Measurements from ENCODE around the gene SERINC3. TPM values are rescaled to one million over a fixed set of nuclear protein-coding genes. Genes with fewer than 3 reads are reported as not detected.

Gene SERINC3
- total RNA-seq, 2 experiments from 2014 or later: 43.1 to 44.6 TPM

DNA sequence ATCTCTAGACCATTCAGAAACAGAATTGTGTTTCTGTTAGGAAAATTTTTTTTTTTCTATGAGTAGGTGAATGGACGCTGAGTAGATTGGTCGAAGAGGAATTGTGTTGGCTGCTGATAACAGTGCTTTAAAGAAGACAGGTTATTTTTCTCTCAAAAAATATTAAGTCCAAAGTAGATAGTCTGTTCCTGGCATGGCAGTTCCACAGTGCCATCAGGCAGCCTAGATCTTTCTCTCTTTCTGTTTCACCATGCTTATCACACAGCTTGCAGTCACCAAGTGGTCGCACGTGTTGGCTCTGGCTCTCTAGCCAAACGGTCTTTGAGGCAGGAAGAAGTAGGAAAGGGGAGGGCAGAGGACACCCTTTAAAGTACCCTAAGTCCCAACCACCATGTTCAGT, 22.4 kb upstream of the SERINC3 start:
- no peaks in the 10 kb centered on the region for H3K27me3 Mint-ChIP-seq
- ChIA-PET CTCF (no interaction called here), POLR2A (no interaction called here)
- TF ChIP-seq, protein P1, sequence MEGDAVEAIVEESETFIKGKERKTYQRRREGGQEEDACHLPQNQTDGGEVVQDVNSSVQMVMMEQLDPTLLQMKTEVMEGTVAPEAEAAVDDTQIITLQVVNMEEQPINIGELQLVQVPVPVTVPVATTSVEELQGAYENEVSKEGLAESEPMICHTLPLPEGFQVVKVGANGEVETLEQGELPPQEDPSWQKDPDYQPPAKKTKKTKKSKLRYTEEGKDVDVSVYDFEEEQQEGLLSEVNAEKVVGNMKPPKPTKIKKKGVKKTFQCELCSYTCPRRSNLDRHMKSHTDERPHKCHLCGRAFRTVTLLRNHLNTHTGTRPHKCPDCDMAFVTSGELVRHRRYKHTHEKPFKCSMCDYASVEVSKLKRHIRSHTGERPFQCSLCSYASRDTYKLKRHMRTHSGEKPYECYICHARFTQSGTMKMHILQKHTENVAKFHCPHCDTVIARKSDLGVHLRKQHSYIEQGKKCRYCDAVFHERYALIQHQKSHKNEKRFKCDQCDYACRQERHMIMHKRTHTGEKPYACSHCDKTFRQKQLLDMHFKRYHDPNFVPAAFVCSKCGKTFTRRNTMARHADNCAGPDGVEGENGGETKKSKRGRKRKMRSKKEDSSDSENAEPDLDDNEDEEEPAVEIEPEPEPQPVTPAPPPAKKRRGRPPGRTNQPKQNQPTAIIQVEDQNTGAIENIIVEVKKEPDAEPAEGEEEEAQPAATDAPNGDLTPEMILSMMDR (IDR thresholded peaks at IDR 0.05): no peak
- DNase-seq (no peak), ATAC-seq (no peak)
- H3K27ac Mint-ChIP-seq: no peak overlapping the region
- H3K9me3 Mint-ChIP-seq: no peaks in the 10 kb centered on the region
- intact Hi-C loops (cut with micrococcal nuclease): no loop called here
- no peaks in the 10 kb centered on the region for H3K36me3 Mint-ChIP-seq (ENCODE audit: low read depth)
- no peaks in the 10 kb centered on the region for H3K4me1 Mint-ChIP-seq (ENCODE audit: low read depth)
- H3K4me3 Mint-ChIP-seq: no peak overlapping the region

DNA sequence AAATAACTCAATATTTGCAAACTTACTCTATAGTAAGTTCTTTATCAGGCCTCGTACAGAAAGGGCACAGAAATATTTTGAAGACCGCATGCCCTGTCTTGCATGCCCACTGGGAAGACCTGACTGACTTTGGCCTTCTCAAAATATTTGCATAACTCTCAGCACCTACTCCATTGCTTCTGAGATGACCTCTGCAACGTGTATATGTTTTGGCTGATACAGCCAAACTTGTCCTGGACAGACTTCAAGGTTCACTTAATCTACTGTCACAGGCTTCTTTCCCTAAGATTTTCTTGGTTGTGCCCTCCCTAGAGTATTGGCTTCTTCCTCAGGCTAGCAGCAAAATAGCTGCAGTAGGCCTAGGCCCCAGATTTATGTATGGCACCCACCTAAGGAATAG, 21.5 kb upstream of the SERINC3 start:
- Mint-ChIP-seq H3K4me3 (no peak overlapping the region), H3K27ac (no peak overlapping the region), H3K36me3 (ENCODE audit: low read depth) (no peaks in the 10 kb centered on the region), H3K27me3 (no peaks in the 10 kb centered on the region), H3K9me3 (no peaks in the 10 kb centered on the region), H3K4me1 (ENCODE audit: low read depth) (no peaks in the 10 kb centered on the region)
- ATAC-seq: no peak
- ChIA-PET POLR2A (no interaction called here), CTCF (interaction anchor here (1.4 kb wide), 1 partner anchor 67 kb away, joined by 3 read pairs; no protein-coding TSS in a partner anchor)
- no peak for DNase-seq
- TF ChIP-seq, protein P1 (IDR thresholded peaks at IDR 0.05): no peak
- intact Hi-C loops (cut with micrococcal nuclease): no loop called here

- ChIA-PET CTCF (interaction anchor here (1.0 to 1.9 kb wide), 4 partner anchors 32 to 158 kb away, joined by 3 to 4 read pairs (median 3); no protein-coding TSS in a partner anchor), POLR2A (no interaction called here)
- intact Hi-C loops (cut with micrococcal nuclease): no loop called here
- Mint-ChIP-seq H3K4me3 (no peak overlapping the region), H3K27me3 (no peaks in the 10 kb centered on the region), H3K36me3 (ENCODE audit: low read depth) (no peaks in the 10 kb centered on the region), H3K27ac (no peak overlapping the region), H3K9me3 (no peaks in the 10 kb centered on the region), H3K4me1 (ENCODE audit: low read depth) (no peaks in the 10 kb centered on the region)
- ATAC-seq (no peak), DNase-seq (no peak)
- TF ChIP-seq, protein P1 (IDR thresholded peaks at IDR 0.05): no peak
Observed at GRCh38 chr20:44542890-44543289, 21.0 kb upstream of the SERINC3 start.

DNA sequence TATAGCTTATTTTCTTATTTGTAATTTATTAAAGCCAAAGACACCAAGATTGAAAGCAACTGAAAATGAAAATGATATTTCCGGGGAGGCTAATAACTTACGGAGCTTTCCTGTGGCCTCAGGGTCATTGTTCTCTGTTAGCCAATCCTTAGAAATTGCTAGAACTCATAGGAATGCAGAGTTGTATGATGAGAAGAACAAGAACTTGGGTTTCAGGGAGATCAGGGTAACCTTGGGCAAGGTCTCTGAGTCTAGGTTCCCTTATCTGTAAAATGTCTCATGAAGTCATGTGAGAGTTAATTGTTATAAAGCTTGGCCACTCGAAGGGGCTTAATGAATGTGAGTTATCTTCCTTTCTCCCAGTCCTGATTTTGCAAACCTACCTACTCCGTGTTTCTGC, 20.1 kb upstream of the SERINC3 start:
- Mint-ChIP-seq H3K9me3 (no peaks in the 10 kb centered on the region), H3K27me3 (no peaks in the 10 kb centered on the region), H3K4me3 (no peak overlapping the region), H3K4me1 (ENCODE audit: low read depth) (no peaks in the 10 kb centered on the region), H3K36me3 (ENCODE audit: low read depth) (no peaks in the 10 kb centered on the region), H3K27ac (no peak overlapping the region)
- DNase-seq: no peak
- intact Hi-C loops (cut with micrococcal nuclease): no loop called here
- CTCF ChIA-PET: interaction anchor here (1.0 to 1.9 kb wide), 4 partner anchors 33 to 157 kb away, joined by 3 to 4 read pairs (median 3); no protein-coding TSS in a partner anchor
- no peak for ATAC-seq
- TF ChIP-seq, protein P1 (IDR thresholded peaks at IDR 0.05): no peak
- POLR2A ChIA-PET: interaction anchor here (0.8 kb wide), 1 partner anchor 14 kb away, joined by 3 read pairs; no protein-coding TSS in a partner anchor

- POLR2A ChIA-PET: no interaction called here
- intact Hi-C loops (cut with micrococcal nuclease): no loop called here
- H3K27ac Mint-ChIP-seq: no peak overlapping the region
- no peaks in the 10 kb centered on the region for H3K27me3 Mint-ChIP-seq
- CTCF ChIA-PET: no interaction called here
- H3K4me3 Mint-ChIP-seq: no peak overlapping the region
- no peaks in the 10 kb centered on the region for H3K36me3 Mint-ChIP-seq (ENCODE audit: low read depth)
- no peak for DNase-seq
- no peaks in the 10 kb centered on the region for H3K9me3 Mint-ChIP-seq
- H3K4me1 Mint-ChIP-seq (ENCODE audit: low read depth): no peaks in the 10 kb centered on the region
- ATAC-seq: no peak
- TF ChIP-seq, protein P1 (IDR thresholded peaks at IDR 0.05): no peak
Observed at GRCh38 chr20:44540834-44541233, 19.0 kb upstream of the SERINC3 start.

All from activated CD8-positive, alpha-beta T cell treated with anti-CD3 and anti-CD28 coated beads for 36 hours (primary cell).